Measurements from ENCODE around the gene NOS1. TPM values are rescaled to one million over a fixed set of nuclear protein-coding genes. Genes with fewer than 3 reads are reported as not detected.

The NOS1 gene
- total RNA-seq, 4 donors from 2014 or later: 0.79 to 1.6 (median 0.96) TPM; not detected in 1

DNA sequence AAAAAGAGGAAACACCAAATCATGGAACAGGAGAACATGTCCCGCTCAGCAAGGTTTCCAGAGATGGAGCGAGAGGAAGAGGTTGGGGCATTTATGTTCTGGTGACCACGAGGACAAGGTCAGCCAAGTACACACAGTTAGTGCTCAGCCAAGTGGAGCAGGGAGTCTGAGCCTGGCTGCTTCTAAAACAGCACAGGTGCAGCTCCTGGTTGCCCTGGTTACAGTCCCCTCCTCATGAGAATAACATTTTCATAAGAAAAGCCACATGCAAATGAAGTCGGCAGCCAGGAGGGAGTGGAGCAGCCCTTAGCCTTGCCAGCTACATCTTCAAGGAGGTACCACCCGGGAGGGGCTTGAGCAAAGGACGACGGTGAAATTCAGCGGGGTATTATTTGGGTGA lies 81.8 kb downstream of the NOS1 start:
- H3K36me3 ChIP-seq: no peaks in the 10 kb centered on the region
- H3K4me3 ChIP-seq: no peak overlapping the region
- peaks cover 4% of the 10 kb centered on the region for H3K27me3 ChIP-seq
- H3K27ac ChIP-seq: no peak overlapping the region
- in situ Hi-C loops (cut with MboI; ENCODE audit: low pct_ligation_motif_present in 1 of 4, low pct_unique_long_range_greater_than_20kb in 1 of 4, low sequenced_read_pairs in 3 of 4) (no loop called here), intact Hi-C loops (cut with DNase I; ENCODE audit: low total_unique reads) (no loop called here)
- no peaks in the 10 kb centered on the region for H3K9me3 ChIP-seq
- DNase-seq: no peak
- no peaks in the 10 kb centered on the region for H3K4me1 ChIP-seq
- 36 to 51% methylated on average over 3 to 8 of the region's 8 CpGs for WGBS, 2 donors (ENCODE audit: low coverage in 1 of 2)
- no peak for TF ChIP-seq EP300 (IDR thresholded peaks at IDR 0.05; ENCODE audit: low read depth)
- TF ChIP-seq, protein P1, sequence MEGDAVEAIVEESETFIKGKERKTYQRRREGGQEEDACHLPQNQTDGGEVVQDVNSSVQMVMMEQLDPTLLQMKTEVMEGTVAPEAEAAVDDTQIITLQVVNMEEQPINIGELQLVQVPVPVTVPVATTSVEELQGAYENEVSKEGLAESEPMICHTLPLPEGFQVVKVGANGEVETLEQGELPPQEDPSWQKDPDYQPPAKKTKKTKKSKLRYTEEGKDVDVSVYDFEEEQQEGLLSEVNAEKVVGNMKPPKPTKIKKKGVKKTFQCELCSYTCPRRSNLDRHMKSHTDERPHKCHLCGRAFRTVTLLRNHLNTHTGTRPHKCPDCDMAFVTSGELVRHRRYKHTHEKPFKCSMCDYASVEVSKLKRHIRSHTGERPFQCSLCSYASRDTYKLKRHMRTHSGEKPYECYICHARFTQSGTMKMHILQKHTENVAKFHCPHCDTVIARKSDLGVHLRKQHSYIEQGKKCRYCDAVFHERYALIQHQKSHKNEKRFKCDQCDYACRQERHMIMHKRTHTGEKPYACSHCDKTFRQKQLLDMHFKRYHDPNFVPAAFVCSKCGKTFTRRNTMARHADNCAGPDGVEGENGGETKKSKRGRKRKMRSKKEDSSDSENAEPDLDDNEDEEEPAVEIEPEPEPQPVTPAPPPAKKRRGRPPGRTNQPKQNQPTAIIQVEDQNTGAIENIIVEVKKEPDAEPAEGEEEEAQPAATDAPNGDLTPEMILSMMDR (IDR thresholded peaks at IDR 0.05): no peak
- TF ChIP-seq POLR2AphosphoS5 (IDR thresholded peaks at IDR 0.05): no peak
- no peak for TF ChIP-seq POLR2A (IDR thresholded peaks at IDR 0.05)

- Histone ChIP-seq H3K27me3 (peaks cover 4% of the 10 kb centered on the region), H3K36me3 (no peaks in the 10 kb centered on the region), H3K9me3 (no peaks in the 10 kb centered on the region), H3K4me1 (no peaks in the 10 kb centered on the region), H3K4me3 (no peak overlapping the region), H3K27ac (no peak overlapping the region)
- no peak for TF ChIP-seq POLR2A (IDR thresholded peaks at IDR 0.05)
- TF ChIP-seq EP300 (IDR thresholded peaks at IDR 0.05; ENCODE audit: low read depth): no peak
- TF ChIP-seq, protein P1 (IDR thresholded peaks at IDR 0.05): no peak
- TF ChIP-seq POLR2AphosphoS5 (IDR thresholded peaks at IDR 0.05): no peak
- 66% methylated on average over 7 of the region's 7 CpGs; no CpG with 5 or more reads in 1 of the 2 donors for WGBS, 2 donors (ENCODE audit: low coverage in 1 of 2)
- in situ Hi-C loops (cut with MboI; ENCODE audit: low pct_ligation_motif_present in 1 of 4, low pct_unique_long_range_greater_than_20kb in 1 of 4, low sequenced_read_pairs in 3 of 4) (no loop called here), intact Hi-C loops (cut with DNase I; ENCODE audit: low total_unique reads) (no loop called here)
- no peak for DNase-seq
Observed at GRCh38 chr12:117277875-117278274, 83.6 kb downstream of the NOS1 start.

- intact Hi-C loops (cut with DNase I; ENCODE audit: low total_unique reads) (no loop called here), in situ Hi-C loops (cut with MboI; ENCODE audit: low pct_ligation_motif_present in 1 of 4, low pct_unique_long_range_greater_than_20kb in 1 of 4, low sequenced_read_pairs in 3 of 4) (no loop called here)
- no peak for DNase-seq
- WGBS, 2 donors (ENCODE audit: low coverage in 1 of 2): 60 to 69% methylated on average over 2 of the region's 2 CpGs
- H3K27me3 ChIP-seq: peaks cover under 1% of the 10 kb centered on the region
- H3K9me3 ChIP-seq: no peaks in the 10 kb centered on the region
- H3K36me3 ChIP-seq: no peaks in the 10 kb centered on the region
- no peak overlapping the region for H3K4me3 ChIP-seq
- no peak overlapping the region for H3K27ac ChIP-seq
- TF ChIP-seq EP300 (IDR thresholded peaks at IDR 0.05; ENCODE audit: low read depth) (no peak), POLR2A (IDR thresholded peaks at IDR 0.05) (no peak), POLR2AphosphoS5 (IDR thresholded peaks at IDR 0.05) (no peak)
- TF ChIP-seq, protein P1 (IDR thresholded peaks at IDR 0.05): no peak
- no peaks in the 10 kb centered on the region for H3K4me1 ChIP-seq
Observed at GRCh38 chr12:117273091-117273490, 88.3 kb downstream of the NOS1 start.

DNA sequence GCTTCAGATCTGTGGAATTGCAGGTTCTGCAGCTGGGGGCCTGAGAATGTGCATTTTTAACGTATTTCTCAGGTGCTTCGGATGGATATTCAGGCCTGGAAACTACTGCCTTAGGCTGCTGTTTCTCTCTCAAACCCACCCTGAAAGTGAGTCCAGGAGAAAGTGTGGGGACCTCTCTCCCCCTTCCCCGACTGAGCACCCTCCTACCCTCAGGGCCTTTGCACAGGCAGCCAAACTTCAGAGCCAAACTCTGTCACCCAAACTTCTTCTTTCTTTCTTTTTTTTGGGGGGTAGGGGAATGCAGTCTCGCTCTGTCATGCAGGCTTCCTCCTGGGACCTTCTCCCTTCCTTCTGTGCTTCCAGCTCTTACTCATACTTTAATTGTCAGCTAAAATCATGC lies 88.7 kb downstream of the NOS1 start:
- TF ChIP-seq POLR2AphosphoS5 (IDR thresholded peaks at IDR 0.05) (no peak), POLR2A (IDR thresholded peaks at IDR 0.05) (no peak)
- Histone ChIP-seq H3K27ac (no peak overlapping the region), H3K36me3 (no peaks in the 10 kb centered on the region), H3K4me3 (no peak overlapping the region), H3K4me1 (no peaks in the 10 kb centered on the region), H3K9me3 (no peaks in the 10 kb centered on the region), H3K27me3 (no peaks in the 10 kb centered on the region)
- 70 to 83% methylated on average over 2 to 4 of the region's 4 CpGs for WGBS, 2 donors (ENCODE audit: low coverage in 1 of 2)
- intact Hi-C loops (cut with DNase I; ENCODE audit: low total_unique reads): no loop called here
- in situ Hi-C loops (cut with MboI; ENCODE audit: low pct_ligation_motif_present in 1 of 4, low pct_unique_long_range_greater_than_20kb in 1 of 4, low sequenced_read_pairs in 3 of 4): no loop called here
- DNase-seq: no peak

DNA sequence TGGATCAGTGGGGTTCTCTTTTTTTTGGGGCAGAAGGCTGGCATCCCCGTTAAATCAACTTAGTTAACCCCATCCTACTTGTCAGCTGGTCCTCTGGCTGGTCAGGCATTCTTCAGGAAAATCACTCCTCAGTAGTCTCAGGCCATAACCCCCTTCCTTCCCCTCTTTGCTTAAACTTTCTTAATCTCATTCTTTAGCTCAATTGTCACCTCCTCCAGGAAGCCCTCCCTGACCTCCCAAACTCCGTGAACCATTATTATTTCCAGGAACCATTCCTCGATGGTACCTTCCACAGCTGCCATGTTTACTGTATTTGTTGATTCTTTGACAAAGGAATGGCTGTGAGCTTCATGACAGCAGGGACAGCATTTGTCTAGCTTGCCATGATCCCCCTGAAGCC lies 98.7 kb downstream of the NOS1 start:
- Histone ChIP-seq H3K4me1 (no peaks in the 10 kb centered on the region), H3K27ac (no peak overlapping the region), H3K36me3 (no peaks in the 10 kb centered on the region), H3K9me3 (no peaks in the 10 kb centered on the region), H3K4me3 (no peak overlapping the region), H3K27me3 (no peaks in the 10 kb centered on the region)
- 20 to 65% methylated on average over 1 to 3 of the region's 3 CpGs for WGBS, 2 donors (ENCODE audit: low coverage in 1 of 2)
- TF ChIP-seq POLR2AphosphoS5 (IDR thresholded peaks at IDR 0.05): no peak
- TF ChIP-seq EP300 (IDR thresholded peaks at IDR 0.05; ENCODE audit: low read depth): no peak
- in situ Hi-C loops (cut with MboI; ENCODE audit: low pct_ligation_motif_present in 1 of 4, low pct_unique_long_range_greater_than_20kb in 1 of 4, low sequenced_read_pairs in 3 of 4): no loop called here
- DNase-seq: no peak
- intact Hi-C loops (cut with DNase I; ENCODE audit: low total_unique reads): no loop called here

Measured in transverse colon (tissue), 4 donors.